K562 (cell line): Measurements from ENCODE around the gene EPN3. TPM values are rescaled to one million over a fixed set of nuclear protein-coding genes. Genes with fewer than 3 reads are reported as not detected.

Source experiments
- ATAC-seq: fragments of 200-7000 bp; cut with Tn5 transposase; 3 replicates; pipeline ENCODE4 v1.9.1; 2020; ENCODE audit warnings: moderate library complexity
- BruUV-seq: library from RNA; stranded (reverse); fragments of 400-500 nt; replicated peaks from 2 replicates; lab custom pipeline; 2021; lab: Mats Ljungman, UMichigan
- CTCF ChIA-PET: fragments of 300-600 bp; formaldehyde crosslinking; extraction: SDS; loops from one replicate; lab custom pipeline; 2021; ENCODE audit warnings: low intra/inter-chr PET ratio; lab: Yijun Ruan, JAX
- POLR2A ChIA-PET: fragments of 300-600, 350-650 bp; sonication (Branson Sonifier 250); formaldehyde crosslinking; extraction: SDS; loops from one replicate; lab custom pipeline; 2021; ENCODE audit warnings: antibody characterized with exemption, inconsistent platforms; lab: Yijun Ruan, JAX
- DNase-seq, 4 experiments: peaks; one replicate each; pipeline versions ENCODE4 v3.0.0 to v3.0.0-alpha.2; 2011 to 2018; ENCODE audit warnings: low spot score in 3 of 4, mixed read lengths in 3 of 4; ENCODE audit errors: extremely low read depth in 1 of 4
- FAIRE-seq: peaks from 2 replicates; lab custom pipeline; 2011; peaks lifted over from hg19 to GRCh38; lab: Jason Lieb, UNC
- H2AFZ ChIP-seq: 2 replicates; pipeline ENCODE4 v1.6.0; 2011; ENCODE audit warnings: low read depth, low read length, control low read depth, inconsistent platforms
- H3K27ac ChIP-seq: fragments of 200-600 bp; 3 replicates; pipeline ENCODE4 v1.8.0; 2011; ENCODE audit warnings: low read depth, mild to moderate bottlenecking, control low read depth, inconsistent platforms, low read length, moderate library complexity, mixed read lengths; ENCODE audit errors: extremely low read depth
- H3K27me3 ChIP-seq, 2 experiments: fragments of 300-600 bp in 1 of 2; 2 replicates in 1 of 2; 3 replicates in 1 of 2; pipeline versions ENCODE4 v1.6.0 to v1.8.0; 2011; ENCODE audit warnings: inconsistent platforms in 2 of 2, low read length in 2 of 2, mild to moderate bottlenecking in 1 of 2, mixed read lengths in 1 of 2, moderate library complexity in 1 of 2; ENCODE audit not compliant: control insufficient read depth in 2 of 2, insufficient read depth in 2 of 2
- H3K36me3 ChIP-seq: fragments of 300-600 bp; 3 replicates; pipeline ENCODE4 v1.8.0; 2011; ENCODE audit warnings: mild to moderate bottlenecking, low read length, inconsistent platforms; ENCODE audit not compliant: control insufficient read depth, insufficient read depth
- H3K4me1 ChIP-seq, 2 experiments: fragments of 200-600 bp in 1 of 2; replicated peaks in 1 of 2; 2 replicates in 1 of 2; 3 replicates in 1 of 2; pipeline versions ENCODE4 v1.5.1 to v1.8.0; 2011; ENCODE audit warnings: inconsistent platforms in 2 of 2, low read length in 2 of 2, mild to moderate bottlenecking in 1 of 2, mixed read lengths in 1 of 2, moderate library complexity in 1 of 2; ENCODE audit not compliant: control insufficient read depth in 2 of 2, insufficient read depth in 2 of 2
- H3K4me2 ChIP-seq: 2 replicates; pipeline ENCODE4 v1.6.1; 2011; ENCODE audit warnings: low read length, control low read depth, inconsistent platforms, mixed read lengths; ENCODE audit not compliant: insufficient read depth
- H3K4me3 ChIP-seq: fragments of 200-600 bp; sonication (generic), shearing (Covaris generic); 2 replicates; pipeline ENCODE4 v1.5.1; 2016; ENCODE audit warnings: control low read depth, inconsistent platforms
- H3K79me2 ChIP-seq: fragments of 200-600 bp; 3 replicates; pipeline ENCODE4 v1.8.0; 2011; ENCODE audit warnings: low read length, inconsistent platforms; ENCODE audit not compliant: control insufficient read depth, insufficient read depth
- H3K9ac ChIP-seq, 2 experiments: 2 replicates each; pipeline versions ENCODE4 v1.6.0 to v1.6.1; 2011; ENCODE audit warnings: low read depth in 2 of 2, low read length in 2 of 2, control low read depth in 1 of 2, inconsistent platforms in 1 of 2, mild to moderate bottlenecking in 1 of 2, mixed read lengths in 1 of 2; ENCODE audit not compliant: insufficient read depth in 1 of 2
- H3K9me1 ChIP-seq: one replicate; pipeline ENCODE4 v1.6.0; 2011; ENCODE audit warnings: inconsistent platforms, mild to moderate bottlenecking, low read length, moderate library complexity; ENCODE audit not compliant: control insufficient read depth, insufficient read depth
- H3K9me3 ChIP-seq: replicated peaks from 2 replicates; pipeline ENCODE4 v1.5.1; 2011; ENCODE audit warnings: low read depth, low read length, inconsistent platforms; ENCODE audit not compliant: control insufficient read depth, insufficient read depth
- H4K20me1 ChIP-seq: replicated peaks from 2 replicates; pipeline ENCODE4 v1.6.1; 2011; ENCODE audit warnings: low read length, inconsistent platforms, mixed read lengths; ENCODE audit not compliant: control insufficient read depth, insufficient read depth
- ARID2 ChIP-seq: fragments of 450-650 bp; IDR thresholded peaks from 2 replicates; pipeline ENCODE4 v1.6.1; 2017; ENCODE audit warnings: antibody characterized with exemption, mild to moderate bottlenecking
- ETS2 ChIP-seq: IDR thresholded peaks from 2 replicates; pipeline ENCODE4 v1.6.1; 2016; ENCODE audit warnings: borderline replicate concordance, missing genetic modification characterization, mild to moderate bottlenecking, moderate library complexity, missing compliant biosample characterization; ENCODE audit not compliant: poor library complexity, severe bottlenecking
- FOSL1 ChIP-seq: fragments of 200-800 bp; sonication (Bioruptor generic); conservative IDR thresholded peaks from 2 replicates; pipeline ENCODE4 v1.6.1; 2016; ENCODE audit warnings: missing genetic modification characterization, missing compliant biosample characterization
- RBM34 ChIP-seq: fragments of 200-400 bp; formaldehyde crosslinking; IDR thresholded peaks from 2 replicates; pipeline ENCODE4 v1.6.1; 2018; ENCODE audit warnings: low read length, borderline replicate concordance; ENCODE audit not compliant: insufficient read depth
- TCF15 ChIP-seq: fragments of 250-450 bp; sonication (Bioruptor Pico); IDR thresholded peaks from 2 replicates; pipeline ENCODE4 v1.8.0; 2022; ENCODE audit warnings: moderate library complexity, mild to moderate bottlenecking, inconsistent platforms
- ZNF23 ChIP-seq: fragments of 250-450 bp; sonication (Bioruptor Pico); IDR thresholded peaks from 2 replicates; pipeline ENCODE4 v1.4.0; 2020; ENCODE audit warnings: mild to moderate bottlenecking
- WGBS: fragments of 100-300 bp; shearing (Covaris generic); methylation state at CpG from one replicate; pipeline ENCODE4 v1.1.6; 2016; ENCODE audit warnings: low coverage, mixed read lengths; ENCODE audit not compliant: insufficient coverage; ENCODE audit errors: missing lambda C conversion rate; 5-methylcytosine and 5-hydroxymethylcytosine counted together
- in situ Hi-C: fragments of 300-500 bp; cut with MboI; formaldehyde crosslinking; loops from 4 replicates; pipeline ENCODE4 v1.15.0; 2018; ENCODE audit warnings: inconsistent platforms, mixed read lengths
- intact Hi-C: fragments of 100-400 bp; cut with micrococcal nuclease; formaldehyde crosslinking; loops from 2 replicates; pipeline ENCODE4 v1.14.2; 2022
- polyA plus RNA-seq, 8 experiments: library from polyadenylated mRNA; depleted of rRNA in 4 of 8; stranded (reverse) in 5 of 8; unstranded in 3 of 8; fragments of >200 nt; fragmentation: Nextera tagmentation in 2 of 8; fragmentation: Illumina TruSeq in 1 of 8; extraction: Ambion mirVana in 2 of 8; extraction: Trizol in 1 of 8; gene quantifications; 2 replicates each; pipeline versions ENCODE4 v1.2.1 to v1.2.3, GENCODE V29; 2011 to 2014; ENCODE audit warnings: inconsistent platforms in 1 of 8, missing spikeins in 1 of 8
- total RNA-seq, 7 experiments: library from RNA; depleted of rRNA in 6 of 7; stranded (reverse); fragments of >200 nt in 6 of 7; fragmentation: Illumina TruSeq in 2 of 7; extraction: Trizol in 2 of 7; gene quantifications; 2 replicates each; pipeline versions ENCODE4 v1.2.1 to v1.2.3, GENCODE V29; 2011 to 2021; ENCODE audit warnings: low replicate concordance in 1 of 7

EPN3 gene
- total and polyA plus RNA-seq, 9 of the 15 experiments (the other 6 are each of a cell fraction or from before 2014, with no cell fraction given): 0.16 TPM; not detected in 8

GRCh38 chr17:50573866-50574611 lies 41.5 kb downstream of the EPN3 start:
- H3K27me3 ChIP-seq: peaks cover 12 to 79% of the 10 kb centered on the region in 2 experiments; a peak in 4 of 5 replicates
- H2AFZ ChIP-seq: no peak overlapping the region
- POLR2A ChIA-PET: interaction anchor here (0.9 kb wide), 1 partner anchor 17 kb away, joined by 3 read pairs; no protein-coding TSS in a partner anchor
- no TSS peak for BruUV-seq
- FAIRE-seq (no peak), DNase-seq (no peak), ATAC-seq (no peak)
- in situ Hi-C loops (no loop called here), intact Hi-C loops (no loop called here)
- H3K4me3 ChIP-seq: no peak overlapping the region
- H4K20me1 ChIP-seq: peaks cover 15% of the 10 kb centered on the region; the same call in 1 of the 2 replicates
- peaks cover 8 to 17% of the 10 kb centered on the region in 2 experiments; a peak in 3 of 5 replicates for H3K4me1 ChIP-seq
- no peak overlapping the region for H3K4me2 ChIP-seq
- CTCF ChIA-PET: no interaction called here
- no peak overlapping the region for H3K27ac ChIP-seq
- WGBS: 25% methylated on average over 12 of the region's 12 CpGs
- TF ChIP-seq TCF15 (CRISPR knock-in tag) (no peak), ETS2 (tag) (no peak), FOSL1 (tag) (no peak), ARID2 (no peak), RBM34 (no peak), ZNF23 (CRISPR knock-in tag) (no peak)
- no peaks in the 10 kb centered on the region for H3K36me3 ChIP-seq
- H3K9me3 ChIP-seq: no peaks in the 10 kb centered on the region; the same call in 1 of the 2 replicates
- no peaks in the 10 kb centered on the region for H3K9me1 ChIP-seq
- no peak overlapping the region for H3K9ac ChIP-seq
- H3K79me2 ChIP-seq: no peaks in the 10 kb centered on the region
